Activated naive CD8-positive, alpha-beta T cell treated with anti-CD3 and anti-CD28 coated beads, Interleukin-2, amount 10 ng/mL, durations not matched to agents 7 days and 5 days (primary cell): Measurements from ENCODE around the gene BMERB1. TPM values are rescaled to one million over a fixed set of nuclear protein-coding genes. Genes with fewer than 3 reads are reported as not detected.

Experiments used
- ATAC-seq: fragments of 150-1000 bp; cut with Tn5 transposase; one replicate; pipeline ENCODE4 v1.10.0; 2021; ENCODE audit warnings: low read depth, moderate library complexity
- POLR2A ChIA-PET: fragments of 350-600 bp; sonication (Branson Sonifier 250); formaldehyde crosslinking; loops from one replicate; lab custom pipeline; 2021; ENCODE audit warnings: antibody characterized with exemption; lab: Charles Lee
- DNase-seq: peaks from one replicate; pipeline ENCODE4 v3.0.0; 2021
- H3K27ac Mint-ChIP-seq: one replicate; pipeline ENCODE4 v1.8.0; 2022; ENCODE audit warnings: mild to moderate bottlenecking, mixed read lengths
- H3K27me3 Mint-ChIP-seq: one replicate; pipeline ENCODE4 v1.8.0; 2022; ENCODE audit warnings: mild to moderate bottlenecking, moderate library complexity, mixed read lengths
- H3K36me3 Mint-ChIP-seq: one replicate; pipeline ENCODE4 v1.8.0; 2021; ENCODE audit warnings: mild to moderate bottlenecking, mixed read lengths
- H3K4me1 Mint-ChIP-seq: one replicate; pipeline ENCODE4 v1.8.0; 2021; ENCODE audit warnings: mixed read lengths
- H3K4me3 Mint-ChIP-seq: one replicate; pipeline ENCODE4 v1.8.0; 2022; ENCODE audit warnings: mild to moderate bottlenecking, moderate library complexity, mixed read lengths
- H3K9me3 Mint-ChIP-seq: one replicate; pipeline ENCODE4 v1.8.0; 2021; ENCODE audit warnings: mixed read lengths
- total RNA-seq, 2 experiments: library from RNA; stranded (reverse); gene quantifications; one replicate each; pipeline ENCODE4 v1.2.3, GENCODE V29; 2021

Gene BMERB1
- total RNA-seq, 2 experiments from 2014 or later = 3.7 to 4.1 TPM

DNA sequence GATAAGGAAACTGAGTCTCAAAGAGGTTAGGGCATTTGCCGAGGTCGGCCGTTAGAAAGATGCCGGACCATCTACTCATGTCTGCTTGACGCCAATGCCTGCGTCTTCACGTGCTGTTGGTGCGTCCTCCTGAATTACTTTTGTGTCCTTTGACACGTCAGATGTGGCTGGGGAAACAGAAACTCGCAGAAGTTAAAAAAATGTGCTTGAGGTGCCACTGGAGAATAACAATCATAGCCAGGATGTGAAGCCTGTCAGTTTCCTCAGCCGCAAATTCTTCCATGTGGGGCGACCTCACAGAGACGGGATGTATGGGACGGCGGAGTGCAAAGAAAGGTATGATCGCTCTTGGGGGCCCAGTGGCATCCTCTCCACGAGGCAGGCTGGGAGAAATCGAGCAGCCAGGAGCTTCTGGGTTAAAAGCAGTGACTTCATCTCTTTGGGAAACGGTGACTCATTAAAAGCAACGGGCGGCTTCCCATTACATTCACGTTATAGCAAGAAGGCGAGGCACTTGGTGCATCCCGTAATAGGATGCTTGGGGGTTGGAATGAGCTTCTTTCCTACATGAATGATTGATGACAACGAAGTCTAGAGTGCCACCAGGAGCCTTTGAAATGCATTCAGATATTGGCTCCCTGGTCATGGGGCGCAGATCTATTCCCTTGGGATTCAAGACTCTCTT lies 67.8 kb downstream of the BMERB1 start:
- Mint-ChIP-seq H3K27ac (no peak overlapping the region), H3K4me1 (no peaks in the 10 kb centered on the region), H3K4me3 (no peak overlapping the region), H3K36me3 (peaks cover 2% of the 10 kb centered on the region), H3K27me3 (peaks cover 6% of the 10 kb centered on the region), H3K9me3 (no peaks in the 10 kb centered on the region)
- ATAC-seq (no peak), DNase-seq (no peak)
- POLR2A ChIA-PET = no interaction called here

DNA sequence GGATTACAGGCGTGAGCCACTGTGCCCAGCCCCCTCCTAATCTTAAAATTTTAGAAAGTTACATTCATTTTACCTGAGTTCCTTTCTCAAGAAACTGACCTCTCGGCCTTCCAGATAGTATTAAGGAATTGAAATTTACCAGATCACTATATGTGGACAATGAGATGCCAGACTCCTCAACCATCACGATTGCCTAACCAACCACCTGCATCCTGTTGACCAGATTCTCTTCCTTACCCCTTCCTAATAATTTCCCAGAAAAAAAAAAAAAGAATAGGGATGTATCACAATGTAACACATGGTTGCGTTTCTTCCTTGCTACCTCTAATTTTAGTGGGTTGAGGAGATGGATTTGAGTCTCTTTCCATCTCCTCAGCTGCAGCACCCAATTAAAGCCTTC lies 72.1 kb downstream of the BMERB1 start:
- Mint-ChIP-seq H3K27me3 (peaks cover 6% of the 10 kb centered on the region), H3K9me3 (no peaks in the 10 kb centered on the region), H3K36me3 (peaks cover 2% of the 10 kb centered on the region), H3K4me1 (peaks cover 22% of the 10 kb centered on the region), H3K4me3 (no peak overlapping the region), H3K27ac (no peak overlapping the region)
- ATAC-seq = no peak
- POLR2A ChIA-PET = no interaction called here
- DNase-seq = no peak

DNA sequence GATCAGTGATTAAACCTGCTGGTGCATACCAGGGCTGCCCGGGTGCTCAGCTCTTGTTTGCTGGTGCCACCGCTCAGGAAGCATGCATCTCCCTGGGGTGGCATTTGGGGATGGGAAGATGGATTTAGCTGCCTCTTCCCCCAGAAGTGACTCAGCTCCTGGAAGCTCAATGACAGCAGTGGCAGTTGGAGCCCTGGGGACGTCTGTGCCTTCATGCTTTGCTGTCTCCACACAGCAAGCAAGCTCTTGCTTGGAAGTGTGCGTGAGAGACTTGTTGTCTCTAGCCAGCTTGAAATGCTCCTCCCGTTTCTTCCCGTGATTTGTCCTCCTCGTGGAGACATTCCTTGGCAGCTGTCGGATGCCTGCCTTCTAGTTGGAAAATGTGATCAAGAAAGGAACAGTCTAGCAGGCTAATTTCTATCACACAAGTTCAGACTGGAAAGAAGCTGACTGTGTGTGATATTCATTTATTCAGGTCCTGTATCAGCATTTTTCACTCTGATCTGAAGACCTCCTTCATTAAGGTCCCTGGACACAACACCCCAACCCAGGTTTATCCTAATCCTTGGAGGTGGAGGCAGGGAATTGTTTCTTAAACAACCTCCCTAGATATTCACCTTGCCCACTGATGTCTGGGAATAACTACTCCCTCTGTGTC lies 73.0 kb downstream of the BMERB1 start:
- Mint-ChIP-seq H3K4me3 (no peak overlapping the region), H3K36me3 (peaks cover 2% of the 10 kb centered on the region), H3K4me1 (peaks cover 22% of the 10 kb centered on the region), H3K27me3 (peaks cover 6% of the 10 kb centered on the region), H3K27ac (no peak overlapping the region), H3K9me3 (no peaks in the 10 kb centered on the region)
- POLR2A ChIA-PET = no interaction called here
- ATAC-seq = no peak
- DNase-seq = no peak

DNA sequence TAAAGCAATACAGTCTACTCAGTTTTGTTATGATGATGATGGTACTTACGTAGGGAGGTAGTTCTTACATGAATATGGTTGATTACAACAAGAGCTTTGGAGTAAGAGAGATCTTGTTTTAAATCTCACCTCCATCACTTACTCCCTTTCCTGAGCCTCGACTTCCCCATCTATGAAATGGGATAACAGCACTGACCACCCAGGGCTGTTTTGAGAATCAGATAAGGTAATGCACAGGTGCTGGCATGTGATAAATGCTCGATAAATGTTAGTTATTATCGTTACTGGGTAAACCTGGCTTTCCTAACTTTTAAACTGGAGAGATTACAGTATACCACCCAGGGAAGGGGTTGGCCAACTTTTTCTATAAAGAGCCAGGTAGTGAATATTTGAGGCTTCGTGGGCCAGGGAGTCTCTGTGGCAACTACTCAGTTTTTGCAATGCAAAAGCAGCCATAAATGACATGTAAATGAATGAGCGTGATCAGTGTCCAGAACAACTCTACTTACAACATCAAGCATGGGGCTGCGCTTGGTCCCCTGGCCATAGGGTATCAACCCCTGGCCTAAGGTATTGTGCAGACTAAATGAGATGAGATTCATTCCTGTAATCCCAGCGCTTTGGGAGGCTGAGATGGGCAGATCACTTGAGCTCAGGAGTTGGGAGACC lies 73.7 kb downstream of the BMERB1 start:
- Mint-ChIP-seq H3K9me3 (no peaks in the 10 kb centered on the region), H3K4me1 (peaks cover 22% of the 10 kb centered on the region), H3K4me3 (no peak overlapping the region), H3K27me3 (peaks cover 6% of the 10 kb centered on the region), H3K36me3 (peaks cover 2% of the 10 kb centered on the region), H3K27ac (no peak overlapping the region)
- no peak for ATAC-seq
- POLR2A ChIA-PET = no interaction called here
- no peak for DNase-seq

DNA sequence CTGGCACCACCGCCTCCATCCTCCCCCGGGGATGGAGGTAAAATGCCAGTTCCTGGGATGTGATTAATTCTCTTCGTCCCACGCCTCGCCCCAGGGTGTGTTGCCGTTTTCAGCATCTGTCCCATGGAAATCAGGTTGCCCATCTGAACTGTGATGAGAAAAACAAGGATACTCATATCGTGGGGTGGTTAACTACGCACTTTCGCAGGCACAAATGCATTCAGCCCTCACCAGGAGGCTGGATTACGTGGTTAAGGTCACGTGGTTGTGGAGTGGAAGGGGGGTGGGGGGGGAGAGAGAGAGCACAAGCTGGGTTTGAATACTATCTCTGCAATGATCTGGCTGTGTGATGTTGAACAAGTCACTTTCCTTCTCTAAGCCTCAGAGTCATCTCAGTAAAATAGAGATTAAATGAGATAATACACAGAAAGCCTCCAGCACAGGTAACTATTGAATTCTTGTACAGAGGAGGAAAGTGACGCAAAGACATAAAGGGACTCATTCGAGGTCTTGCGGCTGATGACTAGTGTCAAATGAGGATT lies 74.7 kb downstream of the BMERB1 start:
- DNase-seq = no peak
- POLR2A ChIA-PET = interaction anchor here (1.7 kb wide), 1 partner anchor 134 kb away, joined by 10 read pairs; the partner anchor contains the start of gene MARF1
- H3K27ac Mint-ChIP-seq = peak overlapping the region; percentile 46
- no peaks in the 10 kb centered on the region for H3K9me3 Mint-ChIP-seq
- peaks cover 22% of the 10 kb centered on the region for H3K4me1 Mint-ChIP-seq
- H3K4me3 Mint-ChIP-seq = peak overlapping the region; percentile 26
- H3K27me3 Mint-ChIP-seq = peaks cover 6% of the 10 kb centered on the region
- peak; percentile 58 for ATAC-seq
- peaks cover 2% of the 10 kb centered on the region for H3K36me3 Mint-ChIP-seq

DNA sequence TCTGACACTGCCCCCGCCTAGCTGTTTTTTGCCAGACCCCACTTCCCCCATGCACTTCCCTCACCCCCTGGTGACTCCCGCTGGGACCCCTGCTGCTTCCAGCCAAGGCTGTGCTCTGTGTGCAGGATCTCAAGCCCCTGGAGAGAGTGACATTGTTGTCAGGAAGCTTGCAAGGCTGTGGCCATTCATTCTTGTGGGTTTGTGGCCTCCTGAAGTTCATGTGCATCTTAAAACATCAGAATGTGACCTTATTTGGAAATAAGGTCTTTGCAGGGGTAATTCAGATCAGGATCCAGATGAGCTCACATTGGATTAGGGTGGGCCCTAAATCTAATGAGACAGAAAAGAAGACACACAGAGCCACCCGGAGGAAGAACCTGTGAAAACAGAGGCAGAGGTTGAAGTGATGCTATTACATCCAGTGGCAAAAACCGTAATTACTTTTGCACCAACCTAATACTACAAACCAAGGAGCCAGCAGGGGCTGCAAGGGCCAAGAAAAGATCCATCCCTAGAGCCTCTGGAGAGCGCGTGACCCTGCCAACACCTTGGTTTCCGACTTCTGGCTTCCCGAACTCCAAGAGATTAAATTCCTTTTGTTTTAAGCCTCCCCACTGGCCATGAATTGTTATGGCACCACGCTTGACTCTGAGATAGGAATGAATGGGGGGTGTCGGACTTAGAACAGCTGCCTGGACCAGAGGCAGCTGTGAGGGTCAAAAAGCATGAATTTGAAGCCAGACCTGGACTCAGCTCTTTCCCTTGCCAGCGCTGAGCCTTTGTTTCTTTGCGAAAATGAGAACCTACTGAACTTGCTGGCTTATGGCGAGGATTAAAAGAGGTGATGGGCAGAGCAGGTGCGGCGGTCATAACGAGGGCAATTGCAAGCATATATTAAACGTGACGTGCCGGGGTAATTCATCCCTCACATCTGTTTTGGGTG lies 75.5 kb downstream of the BMERB1 start:
- POLR2A ChIA-PET = interaction anchor here (1.7 kb wide), 1 partner anchor 133 kb away, joined by 10 read pairs; the partner anchor contains the start of gene MARF1
- DNase-seq (peak; percentile 43), ATAC-seq (peak; percentile 72)
- Mint-ChIP-seq H3K27ac (peak overlapping the region; percentile 46), H3K9me3 (no peaks in the 10 kb centered on the region), H3K36me3 (peaks cover 2% of the 10 kb centered on the region), H3K4me3 (peak overlapping the region; percentile 26), H3K27me3 (peaks cover 6% of the 10 kb centered on the region), H3K4me1 (peaks cover 22% of the 10 kb centered on the region)

DNA sequence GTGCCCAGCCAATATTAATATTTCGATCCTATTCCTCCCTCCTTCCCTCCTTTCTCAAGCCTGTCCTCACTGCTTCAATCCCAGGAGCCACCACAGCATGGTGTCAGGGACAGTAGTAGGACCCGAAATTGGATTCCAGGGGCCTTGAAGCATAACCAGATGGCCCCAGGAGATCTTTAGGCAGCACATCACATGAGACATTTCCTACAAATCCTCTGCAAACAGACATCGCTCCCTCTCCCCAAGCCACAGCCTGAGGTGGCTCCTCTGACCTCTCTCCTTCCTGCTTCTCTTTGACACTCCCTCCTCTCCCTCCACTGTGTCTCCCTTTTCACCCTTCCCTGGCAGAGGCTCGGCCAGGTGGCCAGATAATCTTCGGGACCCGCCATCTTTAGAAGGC lies 76.6 kb downstream of the BMERB1 start:
- Mint-ChIP-seq H3K36me3 (peaks cover 2% of the 10 kb centered on the region), H3K4me3 (peak overlapping the region; percentile 25), H3K4me1 (peaks cover 22% of the 10 kb centered on the region), H3K27ac (peak overlapping the region; percentile 36), H3K9me3 (no peaks in the 10 kb centered on the region), H3K27me3 (peaks cover 6% of the 10 kb centered on the region)
- POLR2A ChIA-PET = no interaction called here
- ATAC-seq (no peak), DNase-seq (no peak)

DNA sequence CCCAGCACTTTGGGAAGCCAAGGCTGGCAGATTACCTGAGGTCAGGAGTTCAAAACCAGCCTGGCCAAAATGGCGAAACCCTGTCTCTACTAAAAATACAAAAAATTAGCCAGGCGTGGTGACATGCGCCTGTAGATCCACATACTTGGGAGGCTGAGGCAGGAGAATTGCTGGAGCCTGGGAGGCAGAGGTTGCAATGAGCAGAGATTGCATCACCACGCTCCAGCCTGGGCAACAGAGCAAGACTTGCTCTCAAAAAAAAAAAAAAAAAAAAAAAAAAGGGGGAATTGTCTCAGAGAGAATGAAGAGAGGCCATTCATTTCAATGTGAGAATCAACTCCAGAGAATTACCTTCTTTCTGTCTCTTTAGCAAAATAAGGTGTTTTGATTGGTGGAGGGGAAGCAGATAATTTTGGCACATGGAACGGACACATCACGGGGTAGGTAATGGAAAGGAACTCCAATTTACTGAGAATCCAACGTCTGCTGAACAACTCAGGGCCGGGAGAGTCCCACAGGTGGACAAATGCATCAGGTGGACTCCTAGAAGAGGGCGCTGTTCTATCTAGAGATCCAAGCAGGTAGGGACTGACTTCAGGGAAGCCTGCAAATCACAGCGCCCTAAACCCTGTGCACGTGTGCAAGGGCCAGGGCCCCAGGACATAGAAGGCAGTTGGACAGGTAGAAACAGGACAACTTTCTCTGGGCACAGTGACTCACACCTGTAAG lies 77.5 kb downstream of the BMERB1 start:
- peaks cover 2% of the 10 kb centered on the region for H3K27me3 Mint-ChIP-seq
- no peaks in the 10 kb centered on the region for H3K36me3 Mint-ChIP-seq
- H3K9me3 Mint-ChIP-seq = no peaks in the 10 kb centered on the region
- DNase-seq (no peak), ATAC-seq (no peak)
- H3K4me3 Mint-ChIP-seq = no peak overlapping the region
- no peak overlapping the region for H3K27ac Mint-ChIP-seq
- POLR2A ChIA-PET = no interaction called here
- H3K4me1 Mint-ChIP-seq = peaks cover 22% of the 10 kb centered on the region

DNA sequence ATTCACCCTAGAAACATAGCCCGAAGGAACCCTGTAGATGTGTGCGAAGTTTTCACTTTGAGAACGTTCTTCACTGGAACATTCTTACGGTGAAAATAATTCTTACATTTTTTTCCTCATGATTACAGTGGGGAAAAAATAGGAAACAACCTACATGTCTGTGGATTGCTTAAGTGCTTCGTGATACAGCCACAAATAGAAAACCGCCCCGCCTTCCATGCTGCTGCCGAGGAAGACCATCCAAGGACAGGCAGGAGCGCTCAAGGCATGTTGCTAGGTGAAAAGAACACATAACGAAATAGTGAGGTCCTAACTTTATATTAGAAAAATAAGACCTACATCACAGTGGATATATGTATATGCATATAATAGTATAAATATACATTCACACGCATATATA lies 78.8 kb downstream of the BMERB1 start:
- no peak for ATAC-seq
- H3K4me3 Mint-ChIP-seq = no peak overlapping the region
- peaks cover 22% of the 10 kb centered on the region for H3K4me1 Mint-ChIP-seq
- no peak for DNase-seq
- H3K27ac Mint-ChIP-seq = no peak overlapping the region
- POLR2A ChIA-PET = no interaction called here
- H3K9me3 Mint-ChIP-seq = no peaks in the 10 kb centered on the region
- no peaks in the 10 kb centered on the region for H3K27me3 Mint-ChIP-seq
- H3K36me3 Mint-ChIP-seq = no peaks in the 10 kb centered on the region

DNA sequence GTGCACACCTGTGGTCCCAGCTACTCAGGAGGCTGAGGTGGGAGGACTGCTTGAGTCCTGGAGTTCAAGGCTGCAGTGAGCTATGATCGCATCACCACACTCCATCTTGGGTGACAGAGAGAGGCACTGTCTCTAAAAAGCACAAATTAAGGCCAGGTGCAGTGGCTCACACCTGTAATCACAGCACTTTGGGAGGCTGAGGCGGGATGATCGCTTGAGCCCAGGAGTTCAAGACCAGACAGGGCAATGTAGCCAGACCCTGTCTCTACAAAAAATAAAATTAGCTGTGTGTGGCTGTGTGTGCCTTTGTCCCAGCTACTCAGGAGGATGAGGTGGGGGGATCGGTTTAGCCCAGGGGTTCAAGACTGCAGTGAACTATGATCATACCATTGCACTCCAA lies 81.6 kb downstream of the BMERB1 start:
- POLR2A ChIA-PET = no interaction called here
- no peaks in the 10 kb centered on the region for H3K9me3 Mint-ChIP-seq
- no peaks in the 10 kb centered on the region for H3K27me3 Mint-ChIP-seq

DNA sequence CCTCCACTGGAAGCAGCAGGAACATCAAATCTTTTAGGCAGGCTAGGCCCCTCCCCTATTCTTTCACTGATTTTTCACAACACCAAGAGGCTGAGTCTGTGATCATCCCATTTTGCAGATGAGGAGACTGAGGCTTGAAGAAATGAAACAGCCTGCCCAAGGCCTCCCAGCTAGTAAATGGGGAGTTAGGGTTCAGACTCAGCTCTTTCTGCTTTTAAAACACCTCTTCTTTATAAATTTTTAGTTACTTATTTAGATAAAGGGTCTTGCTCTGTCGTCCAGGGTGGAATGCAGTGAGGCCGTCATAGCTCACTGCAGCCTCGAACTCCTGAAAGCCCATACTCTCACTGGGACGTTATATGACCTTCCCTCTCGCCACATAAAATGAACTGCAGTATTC lies 82.2 kb downstream of the BMERB1 start:
- Mint-ChIP-seq H3K4me1 (peaks cover 3% of the 10 kb centered on the region), H3K9me3 (no peaks in the 10 kb centered on the region)

More for the DNA sequence above, 81.6 kb downstream of the BMERB1 start:
- no peak for DNase-seq
- H3K27ac Mint-ChIP-seq = no peak overlapping the region
- peaks cover 6% of the 10 kb centered on the region for H3K4me1 Mint-ChIP-seq
- H3K4me3 Mint-ChIP-seq = no peak overlapping the region
- no peak for ATAC-seq
- H3K36me3 Mint-ChIP-seq = no peaks in the 10 kb centered on the region

DNA sequence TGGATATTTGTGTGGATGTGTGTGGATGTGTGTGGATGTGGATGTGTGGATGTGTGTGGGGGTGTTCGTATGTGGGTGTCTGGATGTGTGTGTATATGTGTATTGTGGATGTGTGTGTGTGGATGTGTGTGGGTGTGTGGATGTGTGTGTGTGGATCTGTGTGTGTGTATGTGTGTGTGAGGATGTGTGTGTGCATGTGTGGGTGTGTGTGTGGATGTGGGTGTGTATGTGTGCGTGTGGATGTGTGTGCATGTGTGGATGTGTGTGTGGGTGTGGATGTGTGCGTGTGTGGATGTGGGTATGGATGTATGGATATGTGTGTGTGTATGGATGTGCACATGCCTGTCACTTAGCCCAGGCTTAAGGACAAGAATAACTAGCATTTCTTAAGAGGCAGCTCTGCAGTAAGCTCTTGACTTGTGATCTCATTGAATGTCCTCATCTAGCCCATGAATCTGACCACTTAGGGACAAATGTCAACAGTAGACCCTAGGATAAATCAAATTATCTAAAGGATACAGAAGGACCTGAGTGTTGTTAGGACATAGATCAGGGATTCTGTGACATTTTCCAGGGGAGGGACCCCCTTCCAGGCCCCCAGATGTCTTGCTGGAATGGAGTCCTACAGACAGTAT lies 83.5 kb downstream of the BMERB1 start:
- no peak overlapping the region for H3K27ac Mint-ChIP-seq

More for the DNA sequence above, 82.2 kb downstream of the BMERB1 start:
- ATAC-seq (no peak), DNase-seq (no peak)
- no peak overlapping the region for H3K27ac Mint-ChIP-seq
- no peaks in the 10 kb centered on the region for H3K36me3 Mint-ChIP-seq
- POLR2A ChIA-PET = no interaction called here
- no peaks in the 10 kb centered on the region for H3K27me3 Mint-ChIP-seq
- H3K4me3 Mint-ChIP-seq = no peak overlapping the region

More for the DNA sequence above, 83.5 kb downstream of the BMERB1 start:
- Mint-ChIP-seq H3K36me3 (no peaks in the 10 kb centered on the region), H3K9me3 (no peaks in the 10 kb centered on the region), H3K4me1 (peaks cover 4% of the 10 kb centered on the region), H3K27me3 (no peaks in the 10 kb centered on the region), H3K4me3 (no peak overlapping the region)
- POLR2A ChIA-PET = no interaction called here
- DNase-seq (no peak), ATAC-seq (no peak)
